OCI-LY7 (cell line): ENCODE data around the gene TM6SF1.

Experiments
- EZH2phosphoT487 ChIP-seq: fragments of 200-600 bp; sonication (generic); IDR thresholded peaks from 2 replicates; pipeline ENCODE4 v1.6.1; 2018; ENCODE audit warnings: low read depth, borderline replicate concordance, mild to moderate bottlenecking, mixed run types, antibody characterized with exemption, low read length, moderate library complexity, mixed read lengths
- TF ChIP-seq, protein P1 (sequence below): fragments of 200-600 bp; sonication (generic); conservative IDR thresholded peaks from 2 replicates; pipeline ENCODE4 v1.5.1; 2014; ENCODE audit warnings: mild to moderate bottlenecking, antibody characterized with exemption, low read length, moderate library complexity, mixed read lengths

GRCh38 chr15:83170474-83171165 is 63.2 kb downstream of the TM6SF1 start:
- TF ChIP-seq, protein P1, sequence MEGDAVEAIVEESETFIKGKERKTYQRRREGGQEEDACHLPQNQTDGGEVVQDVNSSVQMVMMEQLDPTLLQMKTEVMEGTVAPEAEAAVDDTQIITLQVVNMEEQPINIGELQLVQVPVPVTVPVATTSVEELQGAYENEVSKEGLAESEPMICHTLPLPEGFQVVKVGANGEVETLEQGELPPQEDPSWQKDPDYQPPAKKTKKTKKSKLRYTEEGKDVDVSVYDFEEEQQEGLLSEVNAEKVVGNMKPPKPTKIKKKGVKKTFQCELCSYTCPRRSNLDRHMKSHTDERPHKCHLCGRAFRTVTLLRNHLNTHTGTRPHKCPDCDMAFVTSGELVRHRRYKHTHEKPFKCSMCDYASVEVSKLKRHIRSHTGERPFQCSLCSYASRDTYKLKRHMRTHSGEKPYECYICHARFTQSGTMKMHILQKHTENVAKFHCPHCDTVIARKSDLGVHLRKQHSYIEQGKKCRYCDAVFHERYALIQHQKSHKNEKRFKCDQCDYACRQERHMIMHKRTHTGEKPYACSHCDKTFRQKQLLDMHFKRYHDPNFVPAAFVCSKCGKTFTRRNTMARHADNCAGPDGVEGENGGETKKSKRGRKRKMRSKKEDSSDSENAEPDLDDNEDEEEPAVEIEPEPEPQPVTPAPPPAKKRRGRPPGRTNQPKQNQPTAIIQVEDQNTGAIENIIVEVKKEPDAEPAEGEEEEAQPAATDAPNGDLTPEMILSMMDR, result no peak
- no peak for TF ChIP-seq EZH2phosphoT487
